B cell (primary cell): Measurements from ENCODE around the gene EHD4. TPM values are rescaled to one million over a fixed set of nuclear protein-coding genes. Genes with fewer than 3 reads are reported as not detected.

Source experiments
- ATAC-seq: fragments of 200-7000 bp; cut with Tn5 transposase; one replicate; pipeline ENCODE4 v1.10.0; 2021; ENCODE audit warnings: low read depth, mild to moderate bottlenecking, moderate number of reproducible peaks, moderate library complexity
- CTCF ChIA-PET: fragments of 350-600 bp; sonication (Branson Sonifier 250); formaldehyde crosslinking; loops from one replicate; lab custom pipeline; 2021; ENCODE audit warnings: antibody characterized with exemption, inconsistent platforms; lab: Charles Lee
- POLR2A ChIA-PET: fragments of 350-600 bp; sonication (Branson Sonifier 250); formaldehyde crosslinking; loops from one replicate; lab custom pipeline; 2021; ENCODE audit warnings: antibody characterized with exemption; lab: Charles Lee
- DNase-seq: peaks from one replicate; pipeline ENCODE4 v3.0.0; 2013
- H2AFZ ChIP-seq: 2 replicates; pipeline ENCODE4 v1.6.1; 2012; ENCODE audit warnings: mild to moderate bottlenecking, low read depth, low read length; ENCODE audit not compliant: insufficient read depth, poor library complexity, severe bottlenecking
- H3K27ac ChIP-seq, 2 donors: 1 replicate in 1 of 2; 2 replicates in 1 of 2; pipeline ENCODE4 v1.5.1; 2012 to 2013; ENCODE audit warnings: low read length in 2 of 2, mild to moderate bottlenecking in 2 of 2, moderate library complexity in 1 of 2
- H3K27me3 ChIP-seq, 4 experiments: fragments of 200-600 bp in 1 of 4; sonication (generic) in 1 of 4; replicated peaks in 1 of 4; 1 replicate in 2 of 4; 2 replicates in 2 of 4; pipeline versions ENCODE4 v1.6.1 to v1.7.0; 2013 to 2016; ENCODE audit warnings: low read length in 3 of 4, mild to moderate bottlenecking in 2 of 4, mixed read lengths in 1 of 4, moderate library complexity in 1 of 4; ENCODE audit not compliant: insufficient read depth in 4 of 4, control insufficient read depth in 3 of 4; ENCODE audit errors: control extremely low read depth in 1 of 4
- H3K36me3 ChIP-seq, 2 experiments: replicated peaks in 1 of 2; 1 replicate in 1 of 2; 2 replicates in 1 of 2; pipeline versions ENCODE4 v1.6.1 to v1.7.1; 2013; ENCODE audit warnings: low read length in 1 of 2; ENCODE audit not compliant: insufficient read depth in 2 of 2, control insufficient read depth in 1 of 2; ENCODE audit errors: control extremely low read depth in 1 of 2, extremely low read depth in 1 of 2
- H3K4me1 ChIP-seq, 2 donors: fragments of 200-600 bp in 1 of 2; sonication (generic) in 1 of 2; 1 replicate in 1 of 2; 2 replicates in 1 of 2; pipeline versions ENCODE4 v1.5.1 to v1.6.1; 2013 to 2017; ENCODE audit warnings: low read length in 2 of 2; ENCODE audit not compliant: control insufficient read depth in 2 of 2, insufficient read depth in 2 of 2
- H3K4me2 ChIP-seq: replicated peaks from 2 replicates; pipeline ENCODE3; 2012; ENCODE audit warnings: mild to moderate bottlenecking, low read depth, low read length; ENCODE audit not compliant: poor library complexity, severe bottlenecking
- H3K4me3 ChIP-seq, 5 experiments: fragments of 200-600 bp in 1 of 5; sonication (generic) in 1 of 5; 1 replicate in 3 of 5; 2 replicates in 2 of 5; pipeline versions ENCODE4 v1.5.1 to v1.7.0; 2011 to 2016; ENCODE audit warnings: low read length in 4 of 5, mild to moderate bottlenecking in 4 of 5, low read depth in 2 of 5, control low read depth in 1 of 5, moderate library complexity in 1 of 5; ENCODE audit not compliant: insufficient read depth in 1 of 5; ENCODE audit errors: control extremely low read depth in 1 of 5, extremely low read depth in 1 of 5
- H3K79me2 ChIP-seq: fragments of 200-600 bp; sonication (generic); one replicate; pipeline ENCODE4 v1.6.0; 2016; ENCODE audit warnings: low read length; ENCODE audit not compliant: control insufficient read depth, insufficient read depth
- H3K9ac ChIP-seq: fragments of 200-600 bp; sonication (generic); 2 replicates; pipeline ENCODE4 v1.6.1; 2017; ENCODE audit warnings: mild to moderate bottlenecking, low read length, moderate library complexity
- H3K9me3 ChIP-seq, 3 donors: one replicate each; pipeline versions ENCODE4 v1.6.1 to v1.7.1; 2013; ENCODE audit warnings: low read length in 2 of 3; ENCODE audit not compliant: control insufficient read depth in 2 of 3, insufficient read depth in 1 of 3; ENCODE audit errors: control extremely low read depth in 1 of 3
- H4K20me1 ChIP-seq: 2 replicates; pipeline ENCODE4 v1.6.0; 2012; ENCODE audit warnings: mild to moderate bottlenecking, low read length; ENCODE audit not compliant: insufficient read depth, control insufficient read depth, poor library complexity, severe bottlenecking
- H3K27ac Mint-ChIP-seq: one replicate; pipeline ENCODE4 v1.8.0; 2021; ENCODE audit warnings: mixed read lengths
- H3K27me3 Mint-ChIP-seq: one replicate; pipeline ENCODE4 v1.8.0; 2021; ENCODE audit warnings: mixed read lengths
- H3K4me1 Mint-ChIP-seq: one replicate; pipeline ENCODE4 v1.8.0; 2021; ENCODE audit warnings: mixed read lengths
- H3K4me3 Mint-ChIP-seq: one replicate; pipeline ENCODE4 v1.8.0; 2021; ENCODE audit warnings: mixed read lengths
- H3K9me3 Mint-ChIP-seq: one replicate; pipeline ENCODE4 v1.8.0; 2022; ENCODE audit warnings: mixed read lengths; ENCODE audit not compliant: insufficient read depth
- CTCF ChIP-seq: fragments of 200-600 bp; IDR thresholded peaks from one replicate; pipeline ENCODE4 v1.8.0; 2022; ENCODE audit warnings: antibody characterized with exemption, mild to moderate bottlenecking
- EZH2 ChIP-seq: IDR thresholded peaks from 2 replicates; pipeline ENCODE4 v1.6.1; 2012; ENCODE audit warnings: borderline replicate concordance, low read depth, mild to moderate bottlenecking, moderate library complexity, low read length; ENCODE audit not compliant: insufficient read depth, poor library complexity, severe bottlenecking
- WGBS: methylation state at CpG from one replicate; pipeline ENCODE4 v1.1.5; 2013; ENCODE audit warnings: missing lambda C conversion rate; ENCODE audit not compliant: insufficient coverage; 5-methylcytosine and 5-hydroxymethylcytosine counted together
- intact Hi-C: fragments of 100-400 bp; cut with micrococcal nuclease; formaldehyde crosslinking; loops from one replicate; pipeline ENCODE4 v1.10.0; 2022
- polyA plus RNA-seq: library from polyadenylated mRNA; depleted of rRNA; stranded (reverse); fragments of >200 nt; gene quantifications from 2 replicates; pipeline ENCODE4 v1.2.3, GENCODE V29; 2012
- total RNA-seq, 2 donors: library from RNA; stranded (reverse); fragments of 120-200 nt in 1 of 2; gene quantifications; 1 replicate in 1 of 2; 2 replicates in 1 of 2; pipeline versions ENCODE4 v1.2.3 to v1.2.4, GENCODE V29; 2013 to 2022

The EHD4 gene
- total and polyA plus RNA-seq, 2 donors (not counting 1 experiment from before 2014, with no cell fraction given), result 3.1 to 12.7 TPM

- no peaks in the 10 kb centered on the region for H3K79me2 ChIP-seq
- no peaks in the 10 kb centered on the region for H3K36me3 ChIP-seq
- TF ChIP-seq CTCF (no peak), EZH2 (no peak)
- H3K27ac Mint-ChIP-seq, result no peak overlapping the region
- no peak overlapping the region for H3K4me3 ChIP-seq
- intact Hi-C loops, result no loop called here
- H3K4me1 Mint-ChIP-seq, result peaks cover 4% of the 10 kb centered on the region
- ChIA-PET POLR2A (no interaction called here), CTCF (interaction anchor here (1.3 kb wide), 1 partner anchor 19 kb away, joined by 3 read pairs; no protein-coding TSS in a partner anchor)
- H3K4me1 ChIP-seq, result peaks cover 0 to 6% of the 10 kb centered on the region in 2 donors
- H3K4me3 Mint-ChIP-seq, result no peak overlapping the region
- no peak overlapping the region for H3K27ac ChIP-seq
- H2AFZ ChIP-seq, result no peak overlapping the region
- H3K9me3 Mint-ChIP-seq, result no peaks in the 10 kb centered on the region
- DNase-seq, result no peak
- H3K27me3 Mint-ChIP-seq, result no peaks in the 10 kb centered on the region
- H3K4me2 ChIP-seq, result no peak overlapping the region
- no peak for ATAC-seq
- H3K9ac ChIP-seq, result no peak overlapping the region
- H4K20me1 ChIP-seq, result no peaks in the 10 kb centered on the region
- H3K9me3 ChIP-seq, result no peaks in the 10 kb centered on the region
- no peaks in the 10 kb centered on the region for H3K27me3 ChIP-seq
Measured at GRCh38 chr15:42009022-42009421, 36.7 kb upstream of the EHD4 start.

- ATAC-seq, result no peak
- Histone ChIP-seq H3K4me1 (peaks cover 0 to 6% of the 10 kb centered on the region in 2 donors), H3K79me2 (no peaks in the 10 kb centered on the region), H3K9me3 (no peaks in the 10 kb centered on the region), H2AFZ (no peak overlapping the region), H3K27me3 (peaks cover 0 to 3% (median 0%) of the 10 kb centered on the region in 4 experiments), H3K36me3 (no peaks in the 10 kb centered on the region), H3K4me2 (no peak overlapping the region), H4K20me1 (no peaks in the 10 kb centered on the region), H3K27ac (no peak overlapping the region), H3K9ac (no peak overlapping the region), H3K4me3 (no peak overlapping the region)
- CTCF ChIA-PET, result no interaction called here
- no peak overlapping the region for H3K27ac Mint-ChIP-seq
- H3K27me3 Mint-ChIP-seq, result no peaks in the 10 kb centered on the region
- peaks cover 4% of the 10 kb centered on the region for H3K4me1 Mint-ChIP-seq
- 75% methylated on average over 1 of the region's 1 CpG for WGBS
- DNase-seq, result no peak
- H3K4me3 Mint-ChIP-seq, result no peak overlapping the region
- POLR2A ChIA-PET, result no interaction called here
- intact Hi-C loops, result no loop called here
- no peak for TF ChIP-seq CTCF
- no peak for TF ChIP-seq EZH2
- no peaks in the 10 kb centered on the region for H3K9me3 Mint-ChIP-seq
Measured at GRCh38 chr15:42007386-42007785, 35.0 kb upstream of the EHD4 start.
